Esophagus squamous epithelium (tissue), 4 donors: ENCODE measurements around the gene ESRP2.

Source experiments
- POLR2A ChIP-seq, 4 donors: fragments of 450-650 bp; IDR thresholded peaks; one replicate each; pipeline ENCODE4 v1.6.1; 2017; ENCODE audit warnings: antibody characterized with exemption in 4 of 4, mild to moderate bottlenecking in 4 of 4, moderate library complexity in 3 of 4
- TF ChIP-seq, protein P1 (sequence below), 6 experiments: fragments of 450-650 bp in 4 of 6; fragments of 200-600 bp in 2 of 6; sonication (generic) in 2 of 6; IDR thresholded peaks; one replicate each; pipeline ENCODE4 v1.5.1; 2016 to 2019; ENCODE audit warnings: antibody characterized with exemption in 6 of 6, mild to moderate bottlenecking in 4 of 6, moderate library complexity in 4 of 6

DNA sequence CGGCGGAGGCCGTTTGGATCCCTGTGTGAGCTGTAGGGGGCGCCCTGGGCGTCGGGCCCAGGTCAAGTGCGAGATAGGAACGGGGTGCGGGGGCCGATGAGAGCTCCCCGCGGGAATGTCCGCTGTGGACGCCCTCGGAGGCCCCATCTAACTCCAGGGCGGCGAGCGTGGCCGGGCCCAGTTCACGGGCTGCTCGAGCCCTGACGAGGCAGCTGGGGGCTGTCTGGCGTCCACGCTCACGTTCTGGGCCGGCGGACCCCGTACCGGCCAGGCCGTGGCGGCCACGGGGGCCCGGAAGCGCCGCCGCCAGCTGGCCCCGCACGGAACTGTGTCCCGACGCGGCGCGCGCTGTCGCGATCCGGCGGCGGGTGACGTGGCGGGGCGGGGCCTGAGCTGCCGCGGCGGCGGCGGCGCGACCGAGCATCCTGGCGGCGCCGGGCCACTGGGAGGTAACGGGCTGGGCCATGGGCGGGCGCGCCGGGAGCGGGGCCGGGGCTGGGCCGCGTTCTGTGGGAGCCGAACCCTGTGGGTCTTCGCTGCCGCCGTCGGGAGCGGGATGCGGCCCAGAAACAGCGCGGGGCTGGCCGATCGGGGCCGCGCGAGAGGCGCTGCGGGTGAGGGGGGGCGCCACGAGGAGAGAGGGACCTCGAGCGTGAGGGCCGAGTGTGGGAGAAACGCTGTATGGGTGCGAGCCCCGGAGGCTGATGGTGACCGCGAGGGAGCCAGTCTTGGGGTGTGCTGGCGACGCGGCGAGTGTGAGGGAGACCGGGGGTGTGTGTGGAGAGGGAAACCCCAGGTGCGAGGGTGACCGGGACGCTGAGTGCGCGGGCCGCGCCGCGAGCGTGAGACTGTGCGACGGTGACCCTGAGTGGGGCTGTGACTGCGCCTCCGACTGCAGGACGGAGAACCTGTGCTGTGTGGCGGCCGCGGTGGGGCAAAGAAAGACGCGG, 28.5 kb upstream of the ESRP2 start, which contains the start of gene SLC7A6:
- TF ChIP-seq, protein P1, sequence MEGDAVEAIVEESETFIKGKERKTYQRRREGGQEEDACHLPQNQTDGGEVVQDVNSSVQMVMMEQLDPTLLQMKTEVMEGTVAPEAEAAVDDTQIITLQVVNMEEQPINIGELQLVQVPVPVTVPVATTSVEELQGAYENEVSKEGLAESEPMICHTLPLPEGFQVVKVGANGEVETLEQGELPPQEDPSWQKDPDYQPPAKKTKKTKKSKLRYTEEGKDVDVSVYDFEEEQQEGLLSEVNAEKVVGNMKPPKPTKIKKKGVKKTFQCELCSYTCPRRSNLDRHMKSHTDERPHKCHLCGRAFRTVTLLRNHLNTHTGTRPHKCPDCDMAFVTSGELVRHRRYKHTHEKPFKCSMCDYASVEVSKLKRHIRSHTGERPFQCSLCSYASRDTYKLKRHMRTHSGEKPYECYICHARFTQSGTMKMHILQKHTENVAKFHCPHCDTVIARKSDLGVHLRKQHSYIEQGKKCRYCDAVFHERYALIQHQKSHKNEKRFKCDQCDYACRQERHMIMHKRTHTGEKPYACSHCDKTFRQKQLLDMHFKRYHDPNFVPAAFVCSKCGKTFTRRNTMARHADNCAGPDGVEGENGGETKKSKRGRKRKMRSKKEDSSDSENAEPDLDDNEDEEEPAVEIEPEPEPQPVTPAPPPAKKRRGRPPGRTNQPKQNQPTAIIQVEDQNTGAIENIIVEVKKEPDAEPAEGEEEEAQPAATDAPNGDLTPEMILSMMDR (IDR thresholded peaks at IDR 0.05): peak; percentile 41 to 68 (median 64)
- peak in 2 of 4 donors; percentile 65 to 71 for TF ChIP-seq POLR2A (IDR thresholded peaks at IDR 0.05)
